GM23338 (cell line): Measurements from ENCODE around the gene CPNE1. TPM values are rescaled to one million over a fixed set of nuclear protein-coding genes. Genes with fewer than 3 reads are reported as not detected.

ENCODE experiments used
- ATAC-seq: fragments of 200-7000 bp; cut with Tn5 transposase; 3 replicates; pipeline ENCODE4 v1.9.1; 2020
- DNase-seq: peaks from one replicate; pipeline ENCODE4 v3.0.0-alpha.2; 2015; ENCODE audit warnings: low spot score
- H2AFZ ChIP-seq: fragments of 200-600 bp; sonication (generic); 2 replicates; pipeline ENCODE4 v1.8.0; 2016; ENCODE audit warnings: antibody characterized with exemption, mild to moderate bottlenecking, moderate library complexity
- H3F3A ChIP-seq: fragments of 200-600 bp; sonication (generic); replicated peaks from 2 replicates; pipeline ENCODE4 v1.8.0; 2017; ENCODE audit warnings: antibody characterized with exemption, mixed run types, low read depth
- H3K27ac ChIP-seq: fragments of 200-600 bp; sonication (generic); 2 replicates; pipeline ENCODE4 v1.6.1; 2016; ENCODE audit warnings: low read depth
- H3K27me3 ChIP-seq: fragments of 200-600 bp; sonication (generic); 2 replicates; pipeline ENCODE4 v1.8.0; 2016; ENCODE audit warnings: mild to moderate bottlenecking, mixed run types, moderate library complexity; ENCODE audit not compliant: insufficient read depth
- H3K36me3 ChIP-seq: fragments of 200-600 bp; sonication (generic); 2 replicates; pipeline ENCODE4 v1.8.0; 2016; ENCODE audit warnings: mild to moderate bottlenecking; ENCODE audit not compliant: insufficient read depth
- H3K4me1 ChIP-seq: fragments of 200-600 bp; sonication (generic); 2 replicates; pipeline ENCODE4 v1.8.0; 2016; ENCODE audit warnings: mild to moderate bottlenecking, moderate library complexity; ENCODE audit not compliant: insufficient read depth
- H3K4me2 ChIP-seq: fragments of 200-600 bp; sonication (generic); 2 replicates; pipeline ENCODE4 v1.7.1; 2017; ENCODE audit warnings: mixed run types
- H3K4me3 ChIP-seq: fragments of 200-600 bp; sonication (generic); 2 replicates; pipeline ENCODE4 v1.6.1; 2016; ENCODE audit warnings: mixed run types
- H3K79me2 ChIP-seq: fragments of 200-600 bp; sonication (generic); replicated peaks from 2 replicates; pipeline ENCODE4 v1.8.0; 2017; ENCODE audit warnings: mild to moderate bottlenecking; ENCODE audit not compliant: insufficient read depth
- H3K9me2 ChIP-seq: fragments of 200-600 bp; sonication (generic); 2 replicates; pipeline ENCODE4 v1.8.0; 2017; ENCODE audit not compliant: insufficient read depth
- H4K20me1 ChIP-seq: fragments of 200-600 bp; sonication (generic); replicated peaks from 2 replicates; pipeline ENCODE4 v1.8.0; 2017; ENCODE audit warnings: mild to moderate bottlenecking; ENCODE audit not compliant: insufficient read depth
- H3K27ac Mint-ChIP-seq: 2 replicates; pipeline ENCODE4 v1.8.0; 2020; ENCODE audit warnings: inconsistent platforms, mild to moderate bottlenecking, moderate library complexity, mixed read lengths
- H3K27me3 Mint-ChIP-seq: 3 replicates; pipeline ENCODE4 v1.8.0; 2022; ENCODE audit warnings: low read depth, mild to moderate bottlenecking, moderate library complexity, mixed read lengths, inconsistent platforms; ENCODE audit not compliant: insufficient read depth, poor library complexity
- H3K36me3 Mint-ChIP-seq: 3 replicates; pipeline ENCODE4 v1.8.0; 2021; ENCODE audit warnings: low read depth, mild to moderate bottlenecking, inconsistent platforms, moderate library complexity, mixed read lengths
- H3K4me1 Mint-ChIP-seq: 3 replicates; pipeline ENCODE4 v1.8.0; 2020; ENCODE audit warnings: mild to moderate bottlenecking, inconsistent platforms, mixed read lengths
- H3K4me3 Mint-ChIP-seq: 3 replicates; pipeline ENCODE4 v1.8.0; 2021; ENCODE audit warnings: moderate library complexity, mild to moderate bottlenecking, inconsistent platforms, mixed read lengths
- H3K9me3 Mint-ChIP-seq: 3 replicates; pipeline ENCODE4 v1.8.0; 2020; ENCODE audit warnings: moderate library complexity, mild to moderate bottlenecking, inconsistent platforms, mixed read lengths
- CREB1 ChIP-seq: fragments of 250-450 bp; sonication (Bioruptor Pico); IDR thresholded peaks from 2 replicates; pipeline ENCODE4 v1.5.0; 2020; ENCODE audit warnings: low read depth, mild to moderate bottlenecking, moderate library complexity
- CTCF ChIP-seq, 2 experiments: fragments of 200-600 bp in 1 of 2; sonication (generic) in 1 of 2; conservative IDR thresholded peaks; 2 replicates each; pipeline versions ENCODE4 v1.5.1 to v1.6.1; 2016 to 2017; ENCODE audit warnings: antibody characterized with exemption in 2 of 2, low read depth in 2 of 2, mild to moderate bottlenecking in 2 of 2, moderate library complexity in 1 of 2
- ZNF114 ChIP-seq: fragments of 250-450 bp; sonication (Bioruptor Pico); IDR thresholded peaks from 2 replicates; pipeline ENCODE4 v1.5.0; 2020; ENCODE audit warnings: mild to moderate bottlenecking, moderate library complexity
- ZNF331 ChIP-seq: fragments of 250-450 bp; sonication (Bioruptor Pico); IDR thresholded peaks from 2 replicates; pipeline ENCODE4 v1.5.0; 2020; ENCODE audit warnings: low read depth, mild to moderate bottlenecking, moderate library complexity
- ZNF462 ChIP-seq: fragments of 250-450 bp; sonication (Bioruptor Pico); IDR thresholded peaks from 2 replicates; pipeline ENCODE4 v1.5.0; 2020; ENCODE audit warnings: mild to moderate bottlenecking, moderate library complexity
- polyA plus RNA-seq: library from polyadenylated mRNA; unstranded; fragments of >200 nt; fragmentation: Nextera tagmentation; extraction: Ambion mirVana; gene quantifications from 2 replicates; pipeline ENCODE4 v1.2.1, GENCODE V29; 2016
- total RNA-seq: library from RNA; depleted of rRNA; stranded (reverse); fragments of >200 nt; shearing (Covaris generic); gene quantifications from 2 replicates; pipeline ENCODE4 v1.2.3, GENCODE V29; 2014

Gene CPNE1
- total and polyA plus RNA-seq, 2 experiments from 2014 or later, result 189 to 196 TPM

GRCh38 chr20:35674921-35675320, 10.2 kb upstream of the CPNE1 start (continued):
- TF ChIP-seq ZNF462 (CRISPR knock-in tag) (no peak), ZNF114 (CRISPR knock-in tag) (no peak)

- TF ChIP-seq CTCF (conservative IDR thresholded peaks at IDR 0.05; ENCODE audit: low read depth in 2 of 2) (no peak), ZNF114 (CRISPR knock-in tag) (no peak), CREB1 (CRISPR knock-in tag) (no peak), ZNF331 (no peak), ZNF462 (CRISPR knock-in tag) (no peak)
- Mint-ChIP-seq H3K36me3 (peaks cover 20% of the 10 kb centered on the region), H3K27me3 (peaks cover 2% of the 10 kb centered on the region), H3K9me3 (no peaks in the 10 kb centered on the region), H3K4me1 (no peaks in the 10 kb centered on the region), H3K4me3 (no peak overlapping the region), H3K27ac (no peak overlapping the region)
- Histone ChIP-seq H3K4me2 (no peak overlapping the region), H3K36me3 (peaks cover 9% of the 10 kb centered on the region; the same call in 1 of the 2 replicates), H3K27me3 (no peaks in the 10 kb centered on the region), H3K79me2 (no peaks in the 10 kb centered on the region), H3K4me3 (no peak overlapping the region), H3F3A (no peaks in the 10 kb centered on the region), H3K9me2 (no peaks in the 10 kb centered on the region), H2AFZ (no peak overlapping the region), H3K4me1 (no peaks in the 10 kb centered on the region), H3K27ac (no peak overlapping the region), H4K20me1 (no peaks in the 10 kb centered on the region)
- DNase-seq (no peak), ATAC-seq (no peak)
These were observed 9.2 kb upstream of the CPNE1 start for GRCh38 chr20:35673884-35674283.
